EH (cell line): ENCODE results near the gene CPLANE2.
"Not testable (repeated sequence)": the region's sequence is repeated elsewhere in the genome, so short reads cannot be mapped to it uniquely, and the experiment has no call there.

ENCODE experiments used
- DNase-seq: peaks from one replicate; pipeline ENCODE4 v3.0.0-alpha.2; 2015; ENCODE audit warnings: low read depth

CPLANE2 gene

GRCh38 chr1:16236511-16237342, at the start of gene CPLANE2:
Gene CPLANE2 (minus strand): TSS chr1:16237183. CDS start chr1:16236742, 441 bp downstream.
- DNase-seq: peak; percentile 92

GRCh38 chr1:16286122-16286521, 49.1 kb upstream of the CPLANE2 start:
- DNase-seq: peak; percentile 47

- no peak for DNase-seq
Observed at GRCh38 chr1:16281765-16282164, 44.8 kb upstream of the CPLANE2 start.

- DNase-seq: no peak
Observed at GRCh38 chr1:16279186-16279585, 42.2 kb upstream of the CPLANE2 start.

- no peak for DNase-seq
Observed at GRCh38 chr1:16276302-16277030, 39.5 kb upstream of the CPLANE2 start.

- no peak for DNase-seq
Observed at GRCh38 chr1:16275591-16275990, 38.6 kb upstream of the CPLANE2 start.

GRCh38 chr1:16267690-16268180, 30.8 kb upstream of the CPLANE2 start:
- DNase-seq: peak; percentile 36

- DNase-seq: peak; percentile 59
Observed at GRCh38 chr1:16266411-16267118, 29.6 kb upstream of the CPLANE2 start.

GRCh38 chr1:16262067-16262466, 25.1 kb upstream of the CPLANE2 start:
- DNase-seq: no peak

- DNase-seq: peak; percentile 87
Observed at GRCh38 chr1:16260814-16261213, 23.8 kb upstream of the CPLANE2 start.

- DNase-seq: peak; percentile 36
Observed at GRCh38 chr1:16258591-16259135, 21.7 kb upstream of the CPLANE2 start.

- DNase-seq: no peak
Observed at GRCh38 chr1:16257968-16258367, 21.0 kb upstream of the CPLANE2 start.

GRCh38 chr1:16257556-16257955, 20.6 kb upstream of the CPLANE2 start:
- not testable (repeated sequence) for DNase-seq

- DNase-seq: no peak
Observed at GRCh38 chr1:16256478-16256877, 19.5 kb upstream of the CPLANE2 start.

GRCh38 chr1:16254263-16254928, 17.4 kb upstream of the CPLANE2 start:
- peak; percentile 57 for DNase-seq

- DNase-seq: no peak
Observed at GRCh38 chr1:16253332-16253922, 16.4 kb upstream of the CPLANE2 start.

- DNase-seq: no peak
Observed at GRCh38 chr1:16252912-16253311, 15.9 kb upstream of the CPLANE2 start.

GRCh38 chr1:16251381-16251780, 14.4 kb upstream of the CPLANE2 start:
- DNase-seq: no peak

- DNase-seq: peak; percentile 87
Observed at GRCh38 chr1:16250524-16251251, 13.7 kb upstream of the CPLANE2 start.

GRCh38 chr1:16249596-16250241, 12.7 kb upstream of the CPLANE2 start:
- DNase-seq: peak; percentile 69
